Measurements from ENCODE around the gene CCN6. TPM values are rescaled to one million over a fixed set of nuclear protein-coding genes. Genes with fewer than 3 reads are reported as not detected.

The CCN6 gene
- total RNA-seq, 1 donor from 2014 or later = not detected

DNA sequence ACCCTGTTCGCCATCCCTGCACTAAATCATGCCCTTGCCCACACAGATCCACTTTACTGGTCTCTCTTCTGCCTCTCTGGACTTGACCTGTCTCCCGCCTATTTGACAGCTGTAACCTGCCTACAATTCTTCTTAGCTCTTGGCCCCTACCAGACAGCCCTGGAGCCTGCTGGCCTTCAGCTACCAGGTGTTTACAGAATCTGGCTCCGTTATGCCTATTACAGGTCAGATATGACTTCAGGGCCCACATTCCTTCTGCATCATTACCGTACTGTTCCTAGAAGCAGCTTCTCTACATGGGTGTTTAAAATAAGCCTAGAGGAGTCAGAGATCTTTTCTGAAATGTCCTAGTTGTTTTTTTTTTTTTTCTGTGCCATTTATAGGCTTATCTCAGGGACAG is 45.4 kb upstream of the CCN6 start:
- Mint-ChIP-seq H3K4me3 (no peak overlapping the region), H3K9me3 (no peaks in the 10 kb centered on the region), H3K36me3 (no peaks in the 10 kb centered on the region), H3K27me3 (no peaks in the 10 kb centered on the region), H3K4me1 (ENCODE audit: unreplicated experiment) (peaks cover 15% of the 10 kb centered on the region), H3K27ac (no peak overlapping the region)
- TF ChIP-seq, protein P1, sequence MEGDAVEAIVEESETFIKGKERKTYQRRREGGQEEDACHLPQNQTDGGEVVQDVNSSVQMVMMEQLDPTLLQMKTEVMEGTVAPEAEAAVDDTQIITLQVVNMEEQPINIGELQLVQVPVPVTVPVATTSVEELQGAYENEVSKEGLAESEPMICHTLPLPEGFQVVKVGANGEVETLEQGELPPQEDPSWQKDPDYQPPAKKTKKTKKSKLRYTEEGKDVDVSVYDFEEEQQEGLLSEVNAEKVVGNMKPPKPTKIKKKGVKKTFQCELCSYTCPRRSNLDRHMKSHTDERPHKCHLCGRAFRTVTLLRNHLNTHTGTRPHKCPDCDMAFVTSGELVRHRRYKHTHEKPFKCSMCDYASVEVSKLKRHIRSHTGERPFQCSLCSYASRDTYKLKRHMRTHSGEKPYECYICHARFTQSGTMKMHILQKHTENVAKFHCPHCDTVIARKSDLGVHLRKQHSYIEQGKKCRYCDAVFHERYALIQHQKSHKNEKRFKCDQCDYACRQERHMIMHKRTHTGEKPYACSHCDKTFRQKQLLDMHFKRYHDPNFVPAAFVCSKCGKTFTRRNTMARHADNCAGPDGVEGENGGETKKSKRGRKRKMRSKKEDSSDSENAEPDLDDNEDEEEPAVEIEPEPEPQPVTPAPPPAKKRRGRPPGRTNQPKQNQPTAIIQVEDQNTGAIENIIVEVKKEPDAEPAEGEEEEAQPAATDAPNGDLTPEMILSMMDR (conservative IDR thresholded peaks at IDR 0.05) = no peak
- DNase-seq (ENCODE audit: extremely low spot score, unreplicated experiment) = no peak

DNA sequence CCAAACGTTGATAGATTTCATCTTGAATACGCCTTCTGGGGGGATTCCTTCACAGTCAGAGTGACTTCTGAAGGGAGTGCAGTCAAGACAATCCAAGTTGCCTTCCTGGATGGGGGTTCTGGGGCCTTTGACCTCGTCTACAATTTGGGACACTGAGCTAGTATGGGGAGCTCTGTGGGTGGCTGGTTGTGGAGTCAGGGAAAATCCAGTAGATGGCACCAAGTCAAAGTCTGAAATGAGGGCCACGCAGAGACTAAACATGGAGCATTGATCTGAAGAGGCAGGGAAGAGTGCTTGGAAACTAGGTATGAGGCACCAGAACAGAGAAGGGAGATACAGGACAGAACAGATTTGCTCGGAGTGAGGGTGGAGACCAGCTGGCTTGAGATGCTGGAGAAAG is 43.6 kb upstream of the CCN6 start:
- no peaks in the 10 kb centered on the region for H3K27me3 Mint-ChIP-seq
- H3K4me1 Mint-ChIP-seq (ENCODE audit: unreplicated experiment) = peaks cover 21% of the 10 kb centered on the region
- DNase-seq (ENCODE audit: extremely low spot score, unreplicated experiment) = no peak
- no peak overlapping the region for H3K27ac Mint-ChIP-seq
- H3K36me3 Mint-ChIP-seq = no peaks in the 10 kb centered on the region
- H3K9me3 Mint-ChIP-seq = no peaks in the 10 kb centered on the region
- H3K4me3 Mint-ChIP-seq = no peak overlapping the region
- TF ChIP-seq, protein P1 (conservative IDR thresholded peaks at IDR 0.05) = no peak

DNA sequence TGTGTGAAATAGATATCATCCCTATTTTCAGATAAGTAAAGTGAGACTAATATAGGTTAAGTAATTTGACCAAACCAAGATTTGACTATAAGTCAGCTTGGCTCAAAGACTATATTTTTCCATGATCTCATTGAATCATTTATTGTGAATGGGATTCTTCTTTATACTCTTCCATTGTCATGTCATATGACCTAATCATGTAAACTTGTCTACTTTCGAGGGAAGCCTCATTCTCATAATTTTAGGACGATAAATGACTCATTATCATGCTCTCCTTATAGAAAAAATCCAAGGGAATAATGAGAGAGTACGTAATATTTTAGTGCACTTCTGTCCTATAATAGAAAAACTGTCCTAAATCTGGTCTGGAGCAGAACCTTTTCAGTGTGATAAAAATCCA is 40.9 kb upstream of the CCN6 start:
- no peaks in the 10 kb centered on the region for H3K36me3 Mint-ChIP-seq
- no peak overlapping the region for H3K4me3 Mint-ChIP-seq
- TF ChIP-seq, protein P1 (conservative IDR thresholded peaks at IDR 0.05) = no peak
- DNase-seq (ENCODE audit: extremely low spot score, unreplicated experiment) = no peak
- no peak overlapping the region for H3K27ac Mint-ChIP-seq
- no peaks in the 10 kb centered on the region for H3K9me3 Mint-ChIP-seq
- H3K4me1 Mint-ChIP-seq (ENCODE audit: unreplicated experiment) = peaks cover 19% of the 10 kb centered on the region
- H3K27me3 Mint-ChIP-seq = no peaks in the 10 kb centered on the region

DNA sequence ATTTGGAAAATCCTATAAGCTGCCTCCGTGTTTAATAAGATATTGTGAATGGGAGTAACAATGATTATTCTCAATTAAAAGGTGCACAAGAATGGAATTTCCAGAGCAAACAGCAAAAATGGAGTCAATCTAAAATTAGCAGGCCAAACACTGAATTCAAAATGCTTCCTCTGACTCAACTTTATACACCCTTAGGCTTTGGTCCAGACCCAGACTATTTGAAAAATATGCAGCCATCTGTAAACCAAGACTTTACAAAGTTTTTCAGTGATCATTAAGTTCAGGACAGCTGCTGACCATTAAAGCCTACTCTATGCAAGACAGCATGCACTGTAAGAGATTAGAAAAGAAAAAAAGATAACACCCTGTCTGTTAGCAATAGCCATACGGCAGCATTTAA is 39.4 kb upstream of the CCN6 start:
- no peaks in the 10 kb centered on the region for H3K36me3 Mint-ChIP-seq
- no peak overlapping the region for H3K27ac Mint-ChIP-seq
- H3K4me1 Mint-ChIP-seq (ENCODE audit: unreplicated experiment) = peaks cover 28% of the 10 kb centered on the region
- H3K27me3 Mint-ChIP-seq = no peaks in the 10 kb centered on the region
- H3K4me3 Mint-ChIP-seq = no peak overlapping the region
- TF ChIP-seq, protein P1 (conservative IDR thresholded peaks at IDR 0.05) = no peak
- no peak for DNase-seq (ENCODE audit: extremely low spot score, unreplicated experiment)
- no peaks in the 10 kb centered on the region for H3K9me3 Mint-ChIP-seq

DNA sequence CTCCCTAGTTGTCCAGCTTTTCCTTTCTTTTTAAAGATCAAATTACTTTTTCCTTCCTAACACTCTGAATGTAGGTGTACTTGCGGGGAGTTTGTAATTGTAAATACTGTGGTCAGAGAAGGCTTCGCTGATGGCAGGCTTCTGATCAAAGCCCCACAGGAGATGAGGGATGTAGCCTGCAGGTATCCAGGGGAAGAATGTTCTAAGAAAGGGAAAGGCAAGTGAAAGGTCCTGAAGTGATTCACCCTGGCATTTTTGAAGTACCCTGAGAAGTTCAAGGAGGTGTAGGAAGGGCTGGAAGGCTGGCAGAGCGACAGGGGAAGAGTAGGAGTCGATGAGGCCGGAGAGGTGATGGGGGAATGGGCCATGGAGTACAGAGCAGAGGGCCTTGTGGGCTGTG is 38.2 kb upstream of the CCN6 start:
- H3K27ac Mint-ChIP-seq = no peak overlapping the region
- no peak overlapping the region for H3K4me3 Mint-ChIP-seq
- no peaks in the 10 kb centered on the region for H3K36me3 Mint-ChIP-seq
- H3K27me3 Mint-ChIP-seq = no peaks in the 10 kb centered on the region
- peaks cover 39% of the 10 kb centered on the region for H3K4me1 Mint-ChIP-seq (ENCODE audit: unreplicated experiment)
- no peaks in the 10 kb centered on the region for H3K9me3 Mint-ChIP-seq
- no peak for DNase-seq (ENCODE audit: extremely low spot score, unreplicated experiment)
- TF ChIP-seq, protein P1 (conservative IDR thresholded peaks at IDR 0.05) = no peak

DNA sequence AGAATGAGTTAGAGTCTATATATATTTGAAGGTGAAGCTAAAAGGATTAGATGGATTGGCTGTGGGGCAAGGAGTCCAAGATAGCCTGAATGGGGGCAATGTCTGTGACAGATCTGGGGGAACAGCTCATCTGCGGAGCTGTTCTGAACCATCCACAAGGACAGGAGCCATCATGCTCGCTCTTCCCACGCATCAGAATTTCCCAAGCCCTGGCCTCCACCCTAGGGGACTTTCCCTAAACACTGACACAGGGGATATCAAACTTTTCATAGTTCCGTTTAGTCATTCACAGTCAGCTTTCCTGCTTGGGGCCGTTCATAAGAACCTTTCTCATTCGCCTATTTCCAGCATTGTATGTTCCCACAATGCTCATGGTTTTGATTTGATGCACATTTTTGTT is 37.6 kb upstream of the CCN6 start:
- H3K27ac Mint-ChIP-seq = no peak overlapping the region
- no peaks in the 10 kb centered on the region for H3K27me3 Mint-ChIP-seq
- no peaks in the 10 kb centered on the region for H3K9me3 Mint-ChIP-seq
- H3K36me3 Mint-ChIP-seq = no peaks in the 10 kb centered on the region
- peaks cover 40% of the 10 kb centered on the region for H3K4me1 Mint-ChIP-seq (ENCODE audit: unreplicated experiment)
- TF ChIP-seq, protein P1 (conservative IDR thresholded peaks at IDR 0.05) = no peak
- no peak for DNase-seq (ENCODE audit: extremely low spot score, unreplicated experiment)
- H3K4me3 Mint-ChIP-seq = no peak overlapping the region

All from type B pancreatic cell (in vitro differentiated cells).